Psoas muscle (tissue), 8 donors: ENCODE measurements around the gene CMC4. TPM values are rescaled to one million over a fixed set of nuclear protein-coding genes. Genes with fewer than 3 reads are reported as not detected.

Experiments
- ATAC-seq, 4 donors: fragments of 200-7000 bp; cut with Tn5 transposase; one replicate each; pipeline ENCODE4 v1.9.1; 2020; ENCODE audit warnings: moderate library complexity in 3 of 4, mild to moderate bottlenecking in 2 of 4
- DNase-seq, 2 donors: peaks; one replicate each; pipeline ENCODE4 v3.0.0-alpha.2; 2020
- H3K27ac ChIP-seq: fragments of 200-600 bp; one replicate; pipeline ENCODE4 v1.8.0; 2022
- H3K27me3 ChIP-seq, 3 donors: fragments of 200-600 bp in 1 of 3; one replicate each; pipeline versions ENCODE4 v1.6.1 to v1.8.0; 2013 to 2022; ENCODE audit warnings: low read length in 2 of 3, mild to moderate bottlenecking in 2 of 3, moderate library complexity in 1 of 3; ENCODE audit not compliant: insufficient read depth in 3 of 3
- H3K36me3 ChIP-seq, 2 donors: fragments of 200-600 bp in 1 of 2; one replicate each; pipeline versions ENCODE4 v1.6.1 to v1.8.0; 2013 to 2022; ENCODE audit warnings: low read depth in 1 of 2, mild to moderate bottlenecking in 1 of 2, moderate library complexity in 1 of 2; ENCODE audit not compliant: insufficient read depth in 1 of 2
- H3K4me1 ChIP-seq: fragments of 200-600 bp; one replicate; pipeline ENCODE4 v1.8.0; 2022
- H3K4me3 ChIP-seq: fragments of 200-600 bp; one replicate; pipeline ENCODE4 v1.8.0; 2022; ENCODE audit warnings: mild to moderate bottlenecking
- H3K9me3 ChIP-seq: fragments of 200-600 bp; one replicate; pipeline ENCODE4 v1.8.0; 2022
- CTCF ChIP-seq: fragments of 200-600 bp; IDR thresholded peaks from one replicate; pipeline ENCODE4 v1.8.0; 2022; ENCODE audit warnings: antibody characterized with exemption
- WGBS, 3 donors: extraction: QIAGEN DNeasy Blood & Tissue Kit; methylation state at CpG; one replicate each; pipeline versions ENCODE4 v1.1.6 to v1.1.7; 2013; 5-methylcytosine and 5-hydroxymethylcytosine counted together
- intact Hi-C, 2 donors: fragments of 100-400 bp; cut with DNase I; formaldehyde crosslinking; loops; one replicate each; pipeline versions ENCODE4 v1.11.0 to v1.14.2; 2022
- polyA plus RNA-seq, 3 donors: library from polyadenylated mRNA; stranded (reverse); fragments of 200-250 nt; gene quantifications; one replicate each; pipeline ENCODE4 v1.2.3, GENCODE V29; 2013
- total RNA-seq, 4 donors: library from RNA; stranded (reverse); fragmentation: NEBNext Ultra II Directional in 2 of 4; extraction: Animal tissue kit (Norgen Biotek cat#: 25700) in 2 of 4; gene quantifications; one replicate each; pipeline versions ENCODE4 v1.2.1 to v1.2.4, GENCODE V29; 2021 to 2023
- donor health status: healthy with polysubstance abuse.
- donor health status: DM: no; HTN: no; CAD: no; lungs with moderate emphysema.
- donor health status: Bipolar disorder and iron deficiency.
- donor health status: healthy.
- donor health status: DM: yes; HTN: yes; CAD: no.
- donor health status: DM: no; HTN: no; CAD: no.
- donor health status: DM: no; HTN: no; CAD: no.
- donor health status: DM: yes; HTN: yes; CAD: no.

The CMC4 gene
- total and polyA plus RNA-seq, 7 donors: 6.2 to 23.9 (median 12.5) TPM

- ATAC-seq (no peak), DNase-seq (no peak)
- intact Hi-C loops: no loop called here
- Histone ChIP-seq H3K4me3 (no peak overlapping the region), H3K4me1 (no peaks in the 10 kb centered on the region), H3K27ac (no peak overlapping the region), H3K27me3 (no peaks in the 10 kb centered on the region), H3K9me3 (no peaks in the 10 kb centered on the region), H3K36me3 (peaks cover 0 to 4% of the 10 kb centered on the region in 2 donors)
- no peak for TF ChIP-seq CTCF
Measured at GRCh38 chrX:155108427-155108826, 37.5 kb upstream of the CMC4 start.

GRCh38 chrX:155105919-155106318 is 35.0 kb upstream of the CMC4 start:
- Histone ChIP-seq H3K4me1 (no peaks in the 10 kb centered on the region), H3K27ac (no peak overlapping the region), H3K36me3 (peaks cover 0 to 4% of the 10 kb centered on the region in 2 donors), H3K4me3 (no peak overlapping the region), H3K27me3 (no peaks in the 10 kb centered on the region), H3K9me3 (no peaks in the 10 kb centered on the region)
- ATAC-seq: no peak
- TF ChIP-seq CTCF: no peak
- intact Hi-C loops: no loop called here
- DNase-seq: no peak
- WGBS, 3 donors: 81 to 99% (median 93%) methylated on average over 2 of the region's 2 CpGs

- peak; percentile 63 for TF ChIP-seq CTCF
- no peak for DNase-seq
- intact Hi-C loops: loop anchor here in 1 of 2 donors (5.0 kb wide), 1 partner anchor 728 kb away; no protein-coding TSS in a partner anchor
- no peaks in the 10 kb centered on the region for H3K27me3 ChIP-seq
- H3K4me3 ChIP-seq: no peak overlapping the region
- H3K36me3 ChIP-seq: peaks cover 0 to 36% of the 10 kb centered on the region in 2 donors
- no peak overlapping the region for H3K27ac ChIP-seq
- H3K4me1 ChIP-seq: no peaks in the 10 kb centered on the region
- 44 to 57% (median 49%) methylated on average over 4 of the region's 4 CpGs for WGBS, 3 donors
- H3K9me3 ChIP-seq: no peaks in the 10 kb centered on the region
- ATAC-seq: no peak
Measured at GRCh38 chrX:155094468-155095061, 23.6 kb upstream of the CMC4 start.

- H3K36me3 ChIP-seq: peaks cover 2 to 35% of the 10 kb centered on the region in 2 donors
- no peaks in the 10 kb centered on the region for H3K4me1 ChIP-seq
- no peak overlapping the region for H3K27ac ChIP-seq
- no peaks in the 10 kb centered on the region for H3K9me3 ChIP-seq
- H3K4me3 ChIP-seq: no peak overlapping the region
- 86 to 94% (median 94%) methylated on average over 22 to 26 of the region's 26 CpGs for WGBS, 3 donors
- no peak for ATAC-seq
- no peaks in the 10 kb centered on the region for H3K27me3 ChIP-seq
- no peak for DNase-seq
- TF ChIP-seq CTCF: no peak
- intact Hi-C loops: loop anchor here (5.0 to 10.0 kb wide), 2 partner anchors 102 to 105 kb away; no protein-coding TSS in a partner anchor
Measured at GRCh38 chrX:155086961-155087735, 16.2 kb upstream of the CMC4 start.
